ENCODE measurements around the gene ZNF248. TPM values are rescaled to one million over a fixed set of nuclear protein-coding genes. Genes with fewer than 3 reads are reported as not detected.

The ZNF248 gene
- 10 to 100 TPM; 13.6 to 19.9 (median 17.5) TPM for total RNA-seq
- 10 to 100 TPM in 1 of 2 donors, 1 to 10 TPM in 1; 9.1 to 18.3 TPM for polyA plus RNA-seq
- long read RNA-seq, donor 1, partial matches to known transcripts: 6 of 25 reads
- long read RNA-seq, donor 1, other reads (novel, unspliced or antisense): 18 of 25 reads
- long read RNA-seq, donor 2, full-length matches to known transcripts: 5 of 5 reads
- long read RNA-seq, donor 2, partial matches to known transcripts: 0 of 5 reads
- long read RNA-seq, donor 2, other reads (novel, unspliced or antisense): 0 of 5 reads
- long read RNA-seq, donor 3, full-length matches to known transcripts: 9 of 48 reads
- long read RNA-seq, donor 3, partial matches to known transcripts: 23 of 48 reads
- long read RNA-seq, donor 3, other reads (novel, unspliced or antisense): 16 of 48 reads

- Histone ChIP-seq H3K36me3 (no peaks in the 10 kb centered on the region), H3K4me1 (ENCODE audit: insufficient read depth) (peaks cover 8% of the 10 kb centered on the region), H3K27me3 (no peaks in the 10 kb centered on the region), H3K4me3 (peak within 1 kb of the TSS; percentile 92), H3K27ac (peak within 1 kb of the TSS; percentile 98 to 99), H3K9me3 (no peaks in the 10 kb centered on the region)
- peak; percentile 97 to 98 (median 97) for DNase-seq
- 0 to 1% (median 1%) methylated on average over 79 to 81 of the region's 81 CpGs for WGBS, 3 donors
- intact Hi-C loops (cut with DNase I): loop anchor here in 3 of 4 donors (5.0 to 10.0 kb wide), 3 partner anchors 117 to 237 kb away; partner anchors contain the start of genes ZNF25 (in 2 of the 3), ZNF33A (in 1 of the 3) and ZNF37A (in 1 of the 3)
- TF ChIP-seq POLR2A (IDR thresholded peaks at IDR 0.05) (peak; percentile 99), EP300 (IDR thresholded peaks at IDR 0.05) (peak; percentile 5), CTCF (IDR thresholded peaks at IDR 0.05) (no peak)
Measured at GRCh38 chr10:37857287-37858211, at the start of gene ZNF248. Gene ZNF248 (minus strand): TSS chr10:37857610. CDS start chr10:37856310, 1,300 bp downstream.

GRCh38 chr10:37906382-37906781 lies 49.0 kb upstream of the ZNF248 start:
- DNase-seq: no peak
- no peak for TF ChIP-seq CTCF (IDR thresholded peaks at IDR 0.05)
- TF ChIP-seq EP300 (IDR thresholded peaks at IDR 0.05): no peak
- no peak for TF ChIP-seq POLR2A (IDR thresholded peaks at IDR 0.05)
- Histone ChIP-seq H3K4me1 (ENCODE audit: insufficient read depth) (no peaks in the 10 kb centered on the region), H3K27ac (no peak overlapping the region), H3K9me3 (no peaks in the 10 kb centered on the region), H3K27me3 (no peaks in the 10 kb centered on the region), H3K36me3 (no peaks in the 10 kb centered on the region), H3K4me3 (no peak overlapping the region)
- intact Hi-C loops (cut with DNase I): no loop called here
- 33 to 40% (median 35%) methylated on average over 2 of the region's 2 CpGs for WGBS, 3 donors

- Histone ChIP-seq H3K4me1 (ENCODE audit: insufficient read depth) (no peaks in the 10 kb centered on the region), H3K4me3 (no peak overlapping the region), H3K27ac (no peak overlapping the region), H3K36me3 (no peaks in the 10 kb centered on the region), H3K9me3 (peaks cover 0 to 3% of the 10 kb centered on the region in 2 donors), H3K27me3 (no peaks in the 10 kb centered on the region)
- intact Hi-C loops (cut with DNase I): no loop called here
- no peak for DNase-seq
- no peak for TF ChIP-seq POLR2A (IDR thresholded peaks at IDR 0.05)
- TF ChIP-seq EP300 (IDR thresholded peaks at IDR 0.05): no peak
- no peak for TF ChIP-seq CTCF (IDR thresholded peaks at IDR 0.05)
Measured at GRCh38 chr10:37896436-37896835, 39.0 kb upstream of the ZNF248 start.

- intact Hi-C loops (cut with DNase I): no loop called here
- Histone ChIP-seq H3K4me3 (no peak overlapping the region), H3K9me3 (peaks cover 0 to 3% of the 10 kb centered on the region in 2 donors), H3K36me3 (no peaks in the 10 kb centered on the region), H3K27ac (no peak overlapping the region), H3K4me1 (ENCODE audit: insufficient read depth) (no peaks in the 10 kb centered on the region), H3K27me3 (no peaks in the 10 kb centered on the region)
- WGBS, 3 donors: 64 to 73% (median 68%) methylated on average over 3 of the region's 3 CpGs
- TF ChIP-seq CTCF (IDR thresholded peaks at IDR 0.05): no peak
- TF ChIP-seq POLR2A (IDR thresholded peaks at IDR 0.05): no peak
- TF ChIP-seq EP300 (IDR thresholded peaks at IDR 0.05): no peak
- no peak for DNase-seq
Measured at GRCh38 chr10:37895674-37896073, 38.3 kb upstream of the ZNF248 start.
